HG03039 (cell line): ENCODE data around the gene DCAF5.

Experiments
- ATAC-seq: cut with Tn5 transposase; IDR thresholded peaks from one replicate; pipeline ENCODE4 v1.9.1; 2021; ENCODE audit warnings: mild to moderate bottlenecking, moderate library complexity; ENCODE audit not compliant: unreplicated experiment

Gene DCAF5

DNA sequence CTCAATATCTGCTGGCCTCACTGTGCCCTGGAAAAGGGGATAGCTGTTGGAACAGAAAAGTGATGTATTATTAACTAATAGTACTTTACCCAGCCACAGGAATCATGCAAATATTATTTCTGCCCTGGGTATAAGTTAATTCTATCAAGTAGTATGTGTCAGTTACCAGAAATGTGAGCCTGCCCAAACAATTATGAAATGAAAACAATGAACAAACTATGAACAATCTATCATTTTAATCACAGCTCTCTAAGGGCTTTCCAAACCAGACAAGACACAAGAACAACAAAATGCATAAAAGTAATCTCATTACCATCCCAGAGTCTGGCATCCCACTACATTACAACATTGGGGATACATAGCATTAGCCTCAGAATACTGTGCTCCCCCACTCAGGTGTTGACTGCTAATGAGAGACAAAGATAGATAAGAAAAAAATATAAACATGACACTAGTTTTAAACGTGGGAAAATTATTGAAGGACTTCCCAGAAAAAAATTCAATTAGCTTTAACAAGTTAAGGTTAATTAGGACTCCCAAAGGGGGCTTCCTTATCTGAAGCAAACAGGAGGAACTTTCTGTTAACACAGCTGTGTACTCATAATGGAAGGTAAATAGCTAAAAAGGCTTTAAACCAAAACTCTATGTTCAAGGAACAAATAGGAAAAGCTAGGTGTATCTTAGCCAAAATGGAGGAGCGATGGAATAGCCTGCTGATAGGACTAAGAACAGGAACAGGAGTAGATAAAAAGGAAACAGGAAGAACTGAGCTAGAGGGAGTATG, 3.3 kb downstream of the DCAF5 start:
- no peak for ATAC-seq

DNA sequence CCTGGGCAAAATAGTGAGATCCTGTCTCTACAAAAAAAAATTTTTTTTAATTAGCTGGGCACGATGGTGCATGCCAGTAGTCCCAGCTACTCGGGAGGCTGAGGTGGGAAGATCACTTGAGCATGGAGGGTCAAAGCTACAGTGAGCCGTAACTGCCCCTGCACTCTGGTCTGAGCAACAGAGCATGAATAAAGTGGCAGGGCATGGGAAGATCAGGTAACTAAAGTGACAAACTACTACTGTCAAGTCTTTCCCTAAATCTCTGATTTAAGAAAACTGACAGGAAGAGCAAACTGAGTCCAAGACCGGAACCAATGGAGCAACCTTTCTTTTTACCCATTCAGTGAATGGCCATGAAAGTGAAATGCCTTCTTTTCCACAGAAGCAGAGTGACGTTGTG, 10.8 kb downstream of the DCAF5 start:
- ATAC-seq, result no peak

DNA sequence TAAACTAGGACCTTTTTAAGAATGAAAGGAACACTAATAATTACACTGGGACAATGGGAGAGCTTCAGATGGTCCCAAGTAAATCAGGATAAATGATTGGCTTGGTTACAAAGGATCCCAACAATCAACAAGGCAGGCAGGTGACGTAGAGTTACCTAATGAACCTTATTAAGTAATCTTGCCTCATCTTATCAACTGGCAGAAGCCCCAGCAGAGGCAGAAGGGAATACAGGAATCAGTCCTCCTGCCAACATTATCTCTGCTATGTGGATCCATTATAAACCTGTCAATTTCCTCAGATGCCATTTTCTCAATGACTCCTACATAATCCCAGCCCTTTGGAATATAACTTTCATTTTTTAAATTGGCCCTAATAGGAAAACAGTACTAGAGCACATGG, 11.4 kb downstream of the DCAF5 start:
- ATAC-seq, result no peak

GRCh38 chr14:69139743-69140142, 13.2 kb downstream of the DCAF5 start:
- no peak for ATAC-seq

DNA sequence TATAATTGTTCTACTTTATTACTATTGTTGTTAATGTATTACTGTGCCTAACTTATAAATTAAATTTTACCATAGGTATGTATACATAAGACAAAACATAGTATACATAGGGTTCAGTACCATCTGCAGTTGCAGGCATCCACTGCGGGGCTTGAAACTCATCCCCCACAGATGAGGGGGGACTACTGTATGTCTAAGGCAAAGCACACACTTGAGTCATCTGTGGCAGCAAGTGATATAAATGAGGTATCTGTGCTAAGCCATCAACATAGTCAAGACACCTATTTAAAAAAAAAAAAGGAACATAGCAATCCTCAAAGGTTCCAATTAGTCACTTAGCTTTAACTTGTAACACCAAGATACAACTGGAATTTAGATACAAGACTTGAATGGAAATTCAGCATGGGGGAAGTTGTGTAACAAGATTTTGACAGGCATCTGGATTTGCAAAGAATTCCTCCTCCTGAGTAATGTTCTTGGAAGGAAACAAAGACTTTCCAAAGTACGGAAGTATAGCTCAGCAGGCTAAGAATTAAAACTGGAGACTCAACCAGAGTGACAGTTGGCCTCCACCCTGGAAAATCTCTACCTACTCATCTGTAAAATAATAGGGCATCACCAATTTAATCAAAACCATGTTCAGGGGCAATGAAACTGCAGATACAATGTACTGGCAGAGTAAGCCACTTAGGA, 14.9 kb downstream of the DCAF5 start:
- no peak for ATAC-seq

GRCh38 chr14:69137416-69137815, 15.5 kb downstream of the DCAF5 start:
- ATAC-seq, result no peak

GRCh38 chr14:69135133-69135532, 17.8 kb downstream of the DCAF5 start:
- no peak for ATAC-seq

GRCh38 chr14:69133206-69134125, 19.5 kb downstream of the DCAF5 start:
- ATAC-seq, result no peak

- no peak for ATAC-seq
Observed at GRCh38 chr14:69132513-69133181, 20.3 kb downstream of the DCAF5 start.

GRCh38 chr14:69131176-69131575, 21.7 kb downstream of the DCAF5 start:
- no peak for ATAC-seq

- no peak for ATAC-seq
Observed at GRCh38 chr14:69129264-69129880, 23.5 kb downstream of the DCAF5 start.

DNA sequence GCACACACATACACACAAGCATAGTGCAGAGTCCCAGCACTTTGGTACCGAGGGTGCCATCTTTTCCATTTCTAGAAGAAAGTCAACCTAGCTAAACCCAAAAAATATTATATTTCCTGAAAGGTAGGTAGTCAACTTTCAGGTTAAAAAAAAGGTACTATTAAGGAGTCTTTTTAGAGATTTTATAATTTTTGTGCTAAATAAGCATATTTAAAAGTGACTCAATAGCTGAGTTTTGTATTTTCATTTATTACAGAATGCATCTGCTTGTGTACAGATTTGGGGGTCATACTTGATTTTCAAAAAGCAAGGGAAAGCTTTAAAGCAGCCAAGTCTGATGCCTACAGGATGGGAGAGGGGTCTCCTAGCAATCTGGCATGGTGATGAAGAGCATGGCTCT, 34.6 kb downstream of the DCAF5 start:
- no peak for ATAC-seq

- no peak for ATAC-seq
Observed at GRCh38 chr14:69117020-69117767, 35.7 kb downstream of the DCAF5 start.

GRCh38 chr14:69115407-69116185, 37.3 kb downstream of the DCAF5 start:
- ATAC-seq, result no peak

- ATAC-seq, result no peak
Observed at GRCh38 chr14:69114763-69115162, 38.2 kb downstream of the DCAF5 start.

GRCh38 chr14:69108358-69108757, 44.6 kb downstream of the DCAF5 start:
- no peak for ATAC-seq

- ATAC-seq, result no peak
Observed at GRCh38 chr14:69107407-69108003, 45.4 kb downstream of the DCAF5 start.

- no peak for ATAC-seq
Observed at GRCh38 chr14:69106451-69106850, 46.5 kb downstream of the DCAF5 start.

GRCh38 chr14:69105326-69105725, 47.6 kb downstream of the DCAF5 start:
- no peak for ATAC-seq
